KMS-11 (cell line): ENCODE data around the gene RSL1D1.

Source experiments
- H2AFZ ChIP-seq: fragments of 200-600 bp; sonication (generic); 2 replicates; pipeline ENCODE4 v1.6.1; 2016; ENCODE audit warnings: antibody characterized with exemption, mixed run types, low read depth
- H3K27ac ChIP-seq: fragments of 200-600 bp; sonication (generic); 2 replicates; pipeline ENCODE4 v1.6.1; 2016; ENCODE audit warnings: mild to moderate bottlenecking, mixed run types
- H3K27me3 ChIP-seq: fragments of 200-600 bp; sonication (generic); 2 replicates; pipeline ENCODE4 v1.6.1; 2017; ENCODE audit warnings: mild to moderate bottlenecking, low read depth, mixed run types, moderate library complexity; ENCODE audit not compliant: insufficient read depth
- H3K36me3 ChIP-seq: fragments of 200-600 bp; sonication (generic); 2 replicates; pipeline ENCODE4 v1.6.1; 2017; ENCODE audit warnings: mild to moderate bottlenecking, mixed run types; ENCODE audit not compliant: insufficient read depth
- H3K4me1 ChIP-seq: fragments of 200-600 bp; sonication (generic); 2 replicates; pipeline ENCODE4 v1.6.1; 2016; ENCODE audit warnings: mild to moderate bottlenecking, low read depth, mixed run types; ENCODE audit not compliant: poor library complexity, severe bottlenecking
- H3K4me2 ChIP-seq: fragments of 200-600 bp; sonication (generic); 2 replicates; pipeline ENCODE4 v1.7.0; 2016; ENCODE audit warnings: mild to moderate bottlenecking, mixed run types
- H3K4me3 ChIP-seq: fragments of 200-600 bp; sonication (generic); IDR thresholded peaks from 2 replicates; pipeline ENCODE4 v1.6.1; 2017; ENCODE audit warnings: low read depth, low read length, mixed read lengths; ENCODE audit not compliant: insufficient read depth
- H3K79me2 ChIP-seq: fragments of 200-600 bp; sonication (generic); 2 replicates; pipeline ENCODE4 v1.6.1; 2016; ENCODE audit warnings: low read depth, mixed run types; ENCODE audit not compliant: insufficient read depth
- H3K9ac ChIP-seq: fragments of 200-600 bp; sonication (generic); 2 replicates; pipeline ENCODE4 v1.6.1; 2016; ENCODE audit warnings: mild to moderate bottlenecking, mixed run types
- H4K20me1 ChIP-seq: fragments of 200-600 bp; sonication (generic); 2 replicates; pipeline ENCODE4 v1.6.1; 2016; ENCODE audit warnings: mild to moderate bottlenecking, mixed run types; ENCODE audit not compliant: insufficient read depth
- TF ChIP-seq, protein P1 (sequence below): fragments of 200-600 bp; sonication (generic); conservative IDR thresholded peaks from 2 replicates; pipeline ENCODE4 v1.6.1; 2017; ENCODE audit warnings: low read depth, mild to moderate bottlenecking, antibody characterized with exemption, low read length, moderate library complexity, mixed read lengths

The RSL1D1 gene

DNA sequence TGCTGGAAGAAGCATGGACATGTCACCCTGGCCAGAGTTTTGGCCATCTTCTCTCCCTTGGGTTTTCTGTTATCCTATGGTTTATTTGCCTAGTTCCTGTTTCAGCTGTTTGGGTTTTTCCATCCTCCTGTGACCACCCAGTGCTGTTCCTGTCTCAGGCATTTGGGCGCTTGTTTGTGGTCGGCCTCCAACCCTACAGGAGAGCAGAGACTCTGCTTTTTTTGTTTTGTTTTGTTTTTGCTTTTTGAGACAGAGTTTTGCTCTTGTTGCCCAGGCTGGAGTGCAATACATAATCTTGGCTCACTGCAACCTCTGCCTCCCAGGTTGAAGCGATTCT lies 51.0 kb downstream of the RSL1D1 start:
- Histone ChIP-seq H4K20me1 (no peaks in the 10 kb centered on the region), H3K4me3 (no peak overlapping the region), H3K36me3 (0 out of 2 replicates have a peak, but pooled peaks cover 2% of the 10 kb centered on the region), H2AFZ (no peak overlapping the region), H3K9ac (no peak overlapping the region), H3K27me3 (no peaks in the 10 kb centered on the region), H3K4me2 (no peak overlapping the region; the same call in 1 of the 2 replicates), H3K4me1 (peaks cover 25% of the 10 kb centered on the region), H3K27ac (no peak overlapping the region), H3K79me2 (peaks cover 28% of the 10 kb centered on the region)
- TF ChIP-seq, protein P1, sequence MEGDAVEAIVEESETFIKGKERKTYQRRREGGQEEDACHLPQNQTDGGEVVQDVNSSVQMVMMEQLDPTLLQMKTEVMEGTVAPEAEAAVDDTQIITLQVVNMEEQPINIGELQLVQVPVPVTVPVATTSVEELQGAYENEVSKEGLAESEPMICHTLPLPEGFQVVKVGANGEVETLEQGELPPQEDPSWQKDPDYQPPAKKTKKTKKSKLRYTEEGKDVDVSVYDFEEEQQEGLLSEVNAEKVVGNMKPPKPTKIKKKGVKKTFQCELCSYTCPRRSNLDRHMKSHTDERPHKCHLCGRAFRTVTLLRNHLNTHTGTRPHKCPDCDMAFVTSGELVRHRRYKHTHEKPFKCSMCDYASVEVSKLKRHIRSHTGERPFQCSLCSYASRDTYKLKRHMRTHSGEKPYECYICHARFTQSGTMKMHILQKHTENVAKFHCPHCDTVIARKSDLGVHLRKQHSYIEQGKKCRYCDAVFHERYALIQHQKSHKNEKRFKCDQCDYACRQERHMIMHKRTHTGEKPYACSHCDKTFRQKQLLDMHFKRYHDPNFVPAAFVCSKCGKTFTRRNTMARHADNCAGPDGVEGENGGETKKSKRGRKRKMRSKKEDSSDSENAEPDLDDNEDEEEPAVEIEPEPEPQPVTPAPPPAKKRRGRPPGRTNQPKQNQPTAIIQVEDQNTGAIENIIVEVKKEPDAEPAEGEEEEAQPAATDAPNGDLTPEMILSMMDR, result no peak

- H3K27me3 ChIP-seq, result no peaks in the 10 kb centered on the region
- H3K79me2 ChIP-seq, result peaks cover 34% of the 10 kb centered on the region
- no peak overlapping the region for H2AFZ ChIP-seq
- no peaks in the 10 kb centered on the region for H4K20me1 ChIP-seq
- H3K4me2 ChIP-seq, result no peak overlapping the region; the same call in 1 of the 2 replicates
- TF ChIP-seq, protein P1, result no peak
- H3K4me1 ChIP-seq, result peaks cover 31% of the 10 kb centered on the region
- H3K36me3 ChIP-seq, result 0 out of 2 replicates have a peak, but pooled peaks cover 5% of the 10 kb centered on the region
- H3K9ac ChIP-seq, result no peak overlapping the region
- no peak overlapping the region for H3K4me3 ChIP-seq
- H3K27ac ChIP-seq, result no peak overlapping the region
Observed at GRCh38 chr16:11799509-11800381, 51.6 kb downstream of the RSL1D1 start.

- Histone ChIP-seq H3K4me1 (peaks cover 38% of the 10 kb centered on the region), H3K36me3 (0 out of 2 replicates have a peak, but pooled peaks cover 5% of the 10 kb centered on the region), H3K27ac (no peak overlapping the region), H3K4me3 (no peak overlapping the region), H3K79me2 (peaks cover 41% of the 10 kb centered on the region), H3K9ac (no peak overlapping the region; the same call in 1 of the 2 replicates), H3K27me3 (no peaks in the 10 kb centered on the region), H2AFZ (no peak overlapping the region), H3K4me2 (peak overlapping the region; percentile 98; the same call in 1 of the 2 replicates), H4K20me1 (no peaks in the 10 kb centered on the region)
- TF ChIP-seq, protein P1, result no peak
Observed at GRCh38 chr16:11799017-11799381, 52.3 kb downstream of the RSL1D1 start.

DNA sequence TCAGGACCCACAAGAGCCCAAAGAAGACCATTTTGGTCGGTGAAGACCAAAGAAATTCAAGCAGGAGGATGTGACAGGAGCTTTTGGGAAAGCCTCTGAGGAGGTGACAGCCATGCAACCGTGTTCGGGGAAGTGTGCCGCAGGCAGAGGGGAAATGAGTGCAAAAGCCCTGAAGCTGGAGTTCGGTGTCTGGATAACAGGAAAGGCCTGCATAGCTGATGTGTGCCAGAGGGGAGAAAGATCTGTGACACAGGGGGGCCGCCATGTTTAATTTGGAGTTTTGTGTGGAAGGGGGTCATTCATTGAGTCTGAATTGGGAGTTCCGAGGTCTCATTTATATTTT lies 53.4 kb downstream of the RSL1D1 start:
- H3K27me3 ChIP-seq, result no peaks in the 10 kb centered on the region
- peak overlapping the region; percentile 90 for H3K27ac ChIP-seq
- TF ChIP-seq, protein P1, result no peak
- H3K9ac ChIP-seq, result peak overlapping the region; percentile 95
- no peaks in the 10 kb centered on the region for H4K20me1 ChIP-seq
- H3K4me2 ChIP-seq, result peak overlapping the region; percentile 98
- H3K79me2 ChIP-seq, result peaks cover 52% of the 10 kb centered on the region
- peak overlapping the region; percentile 79 for H3K4me3 ChIP-seq
- 0 out of 2 replicates have a peak, but pooled peaks cover 5% of the 10 kb centered on the region for H3K36me3 ChIP-seq
- H2AFZ ChIP-seq, result peak overlapping the region; percentile 72
- H3K4me1 ChIP-seq, result peaks cover 47% of the 10 kb centered on the region
